CD4-positive, alpha-beta T cell treated with Interleukin-17A for 1 hour (primary cell): ENCODE measurements around the gene SBF2.
"Not testable (repeated sequence)": the region's sequence is repeated elsewhere in the genome, so short reads cannot be mapped to it uniquely, and the experiment has no call there.

Experiments
- DNase-seq: peaks from one replicate; pipeline ENCODE4 v3.0.0-alpha.2; 2020

Gene SBF2

DNA sequence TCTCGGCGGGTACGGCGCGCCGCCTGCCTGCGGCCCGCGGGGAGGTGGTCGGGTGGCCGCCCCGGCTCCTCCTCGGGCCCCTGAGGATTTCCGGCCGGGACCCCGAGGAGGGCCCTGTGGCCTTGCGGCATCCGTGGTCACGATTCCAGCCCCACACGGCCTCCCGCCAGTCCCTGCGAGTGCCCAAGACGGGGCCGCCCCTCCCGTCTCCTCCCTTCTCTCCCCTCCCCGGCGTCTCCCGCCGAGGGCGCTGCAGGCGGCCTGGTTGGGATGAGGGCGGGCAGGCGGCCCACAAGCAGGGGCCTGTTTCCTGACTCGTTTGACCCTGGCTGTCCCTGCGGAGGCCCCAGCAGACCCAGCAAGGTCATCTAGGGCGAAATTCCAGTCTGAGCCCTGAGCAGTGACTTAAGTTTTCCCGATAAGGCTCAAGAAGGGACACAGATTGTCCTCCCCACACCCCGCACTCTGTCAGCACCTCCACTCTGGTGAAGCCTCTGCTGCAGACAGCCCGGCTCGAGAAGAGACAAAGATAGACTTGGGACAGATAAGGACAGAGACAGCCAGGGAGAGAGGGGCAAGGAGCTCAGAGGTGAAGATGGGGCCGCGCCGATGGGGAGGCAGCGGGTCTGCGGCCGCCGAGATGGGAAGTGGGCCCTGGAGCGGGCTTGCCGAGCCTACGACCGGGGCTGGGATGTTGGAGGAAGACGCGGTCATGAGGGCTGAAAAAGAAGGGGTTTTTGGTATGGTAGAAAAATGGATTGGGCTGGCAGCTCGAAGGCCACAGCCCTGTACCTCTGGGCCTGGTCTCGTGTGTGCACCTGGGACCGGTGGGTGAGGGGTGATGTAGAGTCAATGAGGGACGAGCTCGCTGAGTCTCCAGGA lies 535.1 kb downstream of the SBF2 start:
- peak; percentile 47 for DNase-seq

DNA sequence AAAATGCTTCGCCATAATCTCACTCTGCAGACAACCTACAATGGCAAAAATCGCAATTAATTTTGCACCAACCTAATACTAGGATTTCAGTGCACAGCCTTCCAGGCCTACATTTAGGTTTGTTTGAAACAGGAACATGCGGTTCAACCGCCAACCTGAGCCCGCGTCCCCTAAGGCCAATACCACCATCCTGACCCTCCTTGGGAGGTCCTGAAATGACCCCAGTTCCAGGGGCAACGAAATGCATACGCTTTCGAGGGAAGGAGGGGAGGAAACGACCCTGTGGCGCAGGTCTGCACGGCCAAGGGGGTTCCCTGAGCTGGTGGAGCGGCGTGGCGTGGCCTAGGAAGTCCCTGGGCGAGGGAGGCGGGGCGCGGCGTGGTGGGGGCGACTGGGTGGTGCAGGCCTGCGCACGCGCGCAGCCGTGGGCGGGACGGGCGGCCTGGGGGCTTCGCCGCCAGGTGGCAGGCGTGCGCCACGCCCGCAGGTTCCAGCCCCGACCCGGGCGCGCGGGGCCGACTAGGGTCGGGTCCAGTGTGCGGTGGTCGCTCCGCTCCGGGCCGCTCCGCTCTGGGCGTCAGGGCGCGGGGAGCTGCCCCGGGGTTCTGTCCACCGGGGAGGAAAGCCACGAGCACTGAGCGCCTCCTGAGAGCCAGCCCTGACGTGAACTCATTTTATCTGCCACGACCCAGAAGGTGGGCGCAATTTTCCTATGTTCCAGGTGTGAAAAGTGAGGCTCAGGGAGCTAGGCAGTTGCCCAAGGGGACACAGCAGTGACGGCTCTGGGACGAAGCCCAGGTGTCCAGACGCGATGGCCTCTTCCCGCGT lies 536.0 kb downstream of the SBF2 start:
- peak; percentile 91 for DNase-seq

DNA sequence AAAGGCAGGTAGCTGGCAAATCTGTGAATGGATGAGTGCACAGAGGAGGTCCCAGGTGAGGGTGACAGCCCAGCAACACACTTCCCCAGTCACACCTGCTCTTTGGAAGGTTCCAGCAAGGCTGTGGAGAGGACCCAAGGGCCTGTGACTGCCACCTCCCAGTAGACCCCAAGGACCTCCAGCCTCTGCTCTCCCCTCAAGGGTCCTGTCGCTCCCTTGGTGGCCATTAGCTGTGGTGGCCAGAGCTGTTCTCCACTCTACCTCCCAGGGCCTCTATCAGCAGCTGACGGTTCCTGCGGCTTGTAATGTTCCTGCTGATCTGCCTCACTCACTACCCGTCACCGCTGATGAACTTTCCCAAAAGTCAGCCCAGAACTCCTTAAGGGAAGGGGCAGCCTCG lies 537.1 kb downstream of the SBF2 start:
- no peak for DNase-seq

DNA sequence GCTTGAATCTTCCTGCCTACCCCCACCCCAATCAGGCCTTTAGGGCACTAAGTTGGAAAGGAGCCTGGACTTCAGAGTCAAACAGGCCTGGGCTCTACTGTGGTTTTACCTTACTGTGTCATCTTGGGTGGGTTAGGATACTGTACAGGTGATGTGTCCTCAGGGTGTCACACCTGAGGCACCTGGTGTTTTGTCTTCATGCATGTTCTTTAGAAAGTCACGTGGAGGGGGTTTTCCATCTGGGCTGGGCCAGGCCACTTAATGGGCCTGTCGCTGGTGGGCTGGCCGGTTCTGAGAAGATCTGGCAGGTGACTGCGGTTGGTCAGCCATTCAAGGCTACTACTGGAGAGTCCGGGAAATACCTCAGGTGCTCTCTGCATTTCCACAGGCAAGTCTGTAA lies 537.6 kb downstream of the SBF2 start:
- no peak for DNase-seq

DNA sequence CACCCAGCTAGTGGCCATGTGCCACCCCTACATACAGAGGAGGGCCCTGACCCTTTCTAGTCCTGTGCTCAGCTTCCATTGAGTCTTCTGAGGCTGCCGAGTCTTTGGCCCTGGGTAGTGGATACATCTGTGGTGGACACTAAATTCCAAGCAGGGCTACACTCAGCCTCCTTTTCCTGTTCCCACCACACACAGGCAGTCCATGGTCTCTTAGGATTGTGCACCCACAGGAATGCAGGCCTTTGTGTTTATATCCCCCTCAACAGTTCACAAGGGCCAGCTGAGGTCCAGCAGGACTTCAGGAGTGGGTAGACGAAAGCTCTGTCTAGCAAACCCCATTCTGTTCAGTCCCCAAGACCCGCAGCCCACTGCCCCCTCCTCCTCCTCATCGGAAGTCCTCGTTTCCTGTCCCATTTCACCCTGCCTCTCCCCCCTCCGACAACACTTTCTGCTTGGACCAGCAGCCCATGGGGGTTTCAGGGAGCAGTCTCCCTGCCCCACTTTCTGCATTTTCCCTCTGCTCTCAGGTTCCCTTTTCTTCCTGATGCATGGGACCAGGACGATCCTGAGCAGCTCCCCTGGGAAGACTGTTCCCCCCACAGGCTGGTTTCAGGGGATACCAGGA lies 538.3 kb downstream of the SBF2 start:
- no peak for DNase-seq

DNA sequence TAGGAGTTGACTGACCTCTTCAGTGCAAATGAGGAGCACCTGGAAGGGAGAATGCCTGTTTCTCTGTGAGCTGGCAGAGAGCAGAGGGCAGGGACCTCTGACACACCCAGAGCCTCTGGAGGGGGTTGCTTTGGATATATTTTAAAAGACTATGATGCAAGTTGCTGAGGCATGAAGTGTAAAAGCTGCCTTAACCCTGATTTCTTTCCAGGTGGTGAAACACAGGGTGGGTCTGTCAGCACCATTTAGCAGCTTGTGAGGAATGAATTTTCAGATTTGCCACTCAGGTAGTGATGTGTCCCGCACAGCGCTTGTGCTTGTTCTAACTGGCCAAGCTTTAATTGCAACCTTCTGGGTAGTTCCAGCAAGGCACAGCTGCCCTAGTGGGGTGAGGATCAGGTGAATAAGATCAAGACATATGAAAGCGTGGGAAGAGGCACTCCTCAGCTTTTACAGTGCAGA lies 540.0 kb downstream of the SBF2 start:
- DNase-seq: no peak

DNA sequence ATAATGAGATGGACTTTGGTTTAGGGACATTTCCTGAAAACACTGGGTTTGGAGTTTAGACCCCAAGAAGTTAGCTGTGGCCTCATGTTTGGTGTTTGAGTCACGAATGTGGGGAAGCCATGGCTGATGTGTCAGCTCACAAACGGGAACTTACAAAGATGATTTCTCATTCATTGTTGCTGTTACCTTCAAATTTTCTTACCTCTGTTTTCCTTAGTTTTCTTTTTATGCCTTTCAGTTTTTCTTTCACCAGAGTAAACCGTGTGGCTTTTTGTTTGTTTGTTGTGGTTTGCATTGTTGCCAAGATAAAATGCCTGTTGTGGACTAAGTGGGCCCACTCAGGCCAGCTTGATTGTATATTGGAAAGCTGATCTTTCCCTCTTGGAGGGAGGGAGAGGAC lies 541.0 kb downstream of the SBF2 start:
- no peak for DNase-seq

DNA sequence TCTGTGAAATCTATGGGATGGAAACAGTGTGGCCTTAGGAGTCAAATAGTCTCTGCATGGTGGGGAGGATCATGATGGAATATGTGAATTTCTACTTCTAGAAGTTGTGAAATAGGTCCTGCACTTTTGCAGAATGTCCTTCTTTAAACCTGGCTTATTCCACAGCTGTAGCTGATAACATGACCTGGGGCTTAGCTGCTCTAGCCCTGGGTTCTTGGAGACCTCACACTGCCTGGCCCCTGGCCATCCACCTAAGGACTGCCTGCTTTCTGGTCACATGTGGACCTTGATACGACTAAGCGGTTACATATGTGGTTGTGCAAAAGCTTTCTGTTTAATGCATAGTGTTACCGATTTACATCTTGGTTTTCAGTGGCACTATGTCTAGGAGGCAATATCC lies 541.9 kb downstream of the SBF2 start:
- no peak for DNase-seq

DNA sequence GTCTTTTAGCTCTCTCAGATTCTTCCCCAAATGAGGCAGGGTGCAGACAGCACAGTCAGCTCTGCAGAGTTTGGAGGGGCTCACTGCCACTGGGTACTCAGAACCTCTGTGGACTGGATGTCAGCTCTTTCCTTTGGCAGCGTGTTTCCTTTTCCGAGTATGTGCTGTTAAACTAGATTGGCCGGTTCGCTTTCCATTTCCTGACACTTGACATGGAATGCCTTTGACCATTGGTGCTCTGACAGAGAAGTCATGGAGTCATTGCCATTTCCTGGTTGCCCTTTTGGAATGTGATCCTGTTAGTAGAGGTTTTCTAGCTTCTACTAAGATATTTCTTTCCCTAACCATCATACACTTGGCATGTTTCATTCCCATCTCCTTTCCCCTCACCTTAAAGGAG lies 543.5 kb downstream of the SBF2 start:
- DNase-seq: no peak

DNA sequence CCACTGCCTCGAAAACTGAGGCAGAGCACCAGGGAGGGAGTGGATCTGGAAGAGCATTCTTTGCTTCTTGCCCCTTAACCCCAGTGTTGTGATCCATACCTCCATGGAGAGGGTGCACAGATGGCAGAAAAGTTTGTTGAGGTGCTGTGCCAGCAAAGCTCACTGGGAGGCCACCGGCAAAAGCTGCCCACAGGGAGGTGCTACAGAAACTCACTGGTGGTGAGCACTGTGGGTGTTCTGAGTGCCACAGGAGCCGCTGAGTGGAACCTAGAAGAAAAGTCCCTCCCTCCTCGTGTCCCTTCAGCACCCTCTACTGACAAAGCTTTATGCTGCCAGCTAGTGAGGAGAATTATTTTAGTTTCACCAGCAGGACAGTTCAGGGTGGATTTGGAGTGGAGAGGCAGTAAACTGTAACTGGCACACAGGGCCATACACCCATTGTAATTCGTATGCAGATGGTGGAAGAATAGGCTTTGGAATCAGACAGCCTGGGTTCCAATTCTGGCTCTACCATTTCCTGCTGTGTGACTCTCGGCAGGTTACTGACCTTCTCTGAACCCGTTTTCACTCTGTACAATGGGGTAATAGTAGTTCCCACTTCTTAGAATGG lies 545.6 kb downstream of the SBF2 start:
- peak; percentile 76 for DNase-seq

DNA sequence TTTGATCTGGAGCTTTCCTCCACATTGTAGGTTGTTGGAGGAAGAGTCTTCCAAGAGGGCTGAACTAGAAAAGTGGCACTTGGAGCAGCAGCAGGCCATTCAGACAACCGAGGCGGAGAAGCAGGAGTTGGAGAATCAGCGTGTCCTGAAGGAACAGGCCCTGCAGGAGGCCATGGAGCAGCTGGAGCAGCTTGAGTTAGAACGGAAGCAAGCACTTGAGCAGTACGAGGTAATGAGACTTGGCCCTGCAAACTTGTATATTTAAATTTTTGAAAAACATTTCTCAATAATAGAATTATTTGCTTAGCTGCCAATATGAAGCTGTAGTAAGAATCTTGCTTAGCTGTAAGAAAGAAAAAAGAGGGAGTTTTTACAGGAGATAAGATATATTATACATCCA lies 546.2 kb downstream of the SBF2 start:
- DNase-seq: no peak

DNA sequence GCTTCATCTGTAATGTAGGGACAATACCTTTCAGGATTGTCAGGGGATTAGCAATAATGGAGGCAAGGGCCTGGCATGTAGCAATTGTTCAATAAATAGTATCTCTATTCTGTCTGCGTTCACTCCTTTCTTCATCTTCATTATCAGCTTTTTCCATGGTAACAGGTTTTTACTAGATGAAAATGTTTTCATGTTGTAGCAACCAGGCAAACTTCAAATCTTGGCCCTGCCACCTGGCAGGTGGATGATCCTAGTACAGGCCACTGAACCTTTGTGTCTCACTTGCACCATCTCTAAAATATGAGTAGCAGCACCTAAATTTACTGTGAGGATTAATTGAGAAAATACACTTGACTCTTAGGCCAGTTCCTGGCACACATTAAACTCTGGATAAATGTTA lies 546.8 kb downstream of the SBF2 start:
- DNase-seq: no peak

DNA sequence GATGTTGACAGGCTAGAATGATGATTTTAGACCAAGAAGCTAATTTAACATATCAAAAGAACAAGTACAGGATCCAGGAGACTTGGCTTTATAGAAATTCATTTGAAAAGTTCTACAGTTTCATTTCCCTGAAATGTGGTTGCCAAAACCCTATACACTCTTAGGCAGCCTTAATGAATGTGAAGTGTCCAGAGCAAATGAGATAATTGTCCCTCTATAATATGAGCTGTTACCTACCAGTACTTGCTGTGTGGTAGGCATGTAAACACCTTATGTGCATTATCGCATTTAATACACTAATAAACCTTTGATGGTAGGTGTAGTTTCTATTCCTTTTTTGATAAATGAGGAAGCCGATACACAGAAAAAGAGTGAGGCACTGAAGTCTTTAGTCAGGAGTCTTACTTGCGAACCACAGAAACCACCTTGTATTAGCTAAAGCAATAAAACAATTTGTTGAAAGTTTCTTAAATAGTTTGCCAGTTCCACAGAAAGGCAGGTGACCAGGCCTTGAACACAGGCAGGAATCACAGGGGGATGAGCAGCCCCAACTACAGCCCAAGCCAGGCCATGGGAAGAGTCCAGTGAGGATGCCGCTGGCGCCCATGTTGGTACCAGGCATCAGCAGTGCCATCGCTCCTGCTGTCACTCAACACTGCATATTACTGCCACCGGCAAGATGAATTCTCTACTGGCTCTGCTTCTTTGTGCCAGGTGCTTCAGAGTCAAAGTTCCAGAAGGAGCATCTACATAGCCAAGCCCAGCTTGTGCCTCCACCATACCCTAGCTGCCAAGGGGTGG lies 548.4 kb downstream of the SBF2 start:
- no peak for DNase-seq

DNA sequence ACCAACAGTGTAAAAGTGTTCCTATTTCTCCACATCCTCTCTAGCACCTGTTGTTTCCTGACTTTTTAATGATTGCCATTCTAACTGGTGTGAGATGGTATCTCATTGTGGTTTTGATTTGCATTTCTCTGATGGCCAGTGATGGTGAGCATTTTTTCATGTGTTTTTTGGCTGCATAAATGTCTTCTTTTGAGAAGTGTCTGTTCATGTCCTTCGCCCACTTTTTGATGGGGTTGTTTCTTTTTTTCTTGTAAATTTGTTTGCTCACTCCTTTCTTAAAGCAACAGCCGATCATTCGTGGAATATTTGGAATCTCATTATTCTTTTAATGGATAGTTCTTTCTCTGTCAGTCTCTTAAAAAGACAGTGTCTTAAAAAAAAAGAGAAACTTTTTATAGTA lies 550.5 kb downstream of the SBF2 start:
- not testable (repeated sequence) for DNase-seq

DNA sequence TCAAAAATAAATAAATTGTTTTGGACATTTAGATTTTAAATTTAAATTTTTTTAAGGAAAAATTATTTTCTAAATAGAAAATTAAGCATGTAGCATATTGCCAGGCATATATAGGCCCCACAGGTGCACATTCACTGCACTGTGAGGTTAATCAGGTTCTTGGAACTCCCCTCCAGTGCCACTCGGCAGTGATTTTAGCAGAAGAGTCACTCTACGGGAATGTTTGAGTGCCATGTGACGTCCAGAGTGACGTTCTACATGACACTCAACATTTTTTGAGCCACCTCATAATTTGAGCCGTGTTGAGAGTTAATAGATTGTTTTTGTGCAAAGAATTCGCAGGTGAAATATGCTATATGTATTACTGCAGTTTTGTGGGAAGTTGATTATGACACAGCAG lies 552.8 kb downstream of the SBF2 start:
- no peak for DNase-seq

DNA sequence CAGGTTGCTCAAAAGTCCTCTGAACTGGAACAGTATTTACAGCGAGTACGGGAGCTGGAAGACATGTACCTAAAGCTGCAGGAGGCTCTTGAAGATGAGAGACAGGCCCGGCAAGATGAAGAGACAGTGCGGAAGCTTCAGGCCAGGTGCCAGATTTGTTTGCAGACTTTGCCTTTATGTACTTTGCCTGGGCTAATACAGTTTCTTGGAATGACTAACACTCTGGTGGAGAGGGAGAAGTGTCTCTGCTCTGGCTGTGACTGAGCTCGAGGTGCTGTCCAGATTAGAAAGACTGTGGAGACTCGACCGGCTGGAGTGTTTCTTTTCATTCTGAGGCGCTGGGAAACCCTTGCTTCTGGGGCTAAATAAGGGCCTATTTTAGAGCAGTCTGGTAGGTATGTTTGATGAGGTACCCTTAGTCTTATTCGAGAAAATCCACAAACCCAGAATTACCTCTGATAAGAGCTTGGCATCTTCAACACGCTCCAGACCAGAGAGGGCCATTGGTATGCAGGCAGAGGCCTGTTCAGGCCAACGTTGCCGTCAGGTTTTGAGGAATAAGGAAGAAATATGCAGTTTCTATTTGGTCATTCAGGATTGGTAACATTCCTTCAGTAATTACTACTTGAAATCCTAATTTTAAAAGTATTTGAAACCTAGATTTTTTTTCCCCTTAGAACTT lies 553.7 kb downstream of the SBF2 start:
- no peak for DNase-seq

DNA sequence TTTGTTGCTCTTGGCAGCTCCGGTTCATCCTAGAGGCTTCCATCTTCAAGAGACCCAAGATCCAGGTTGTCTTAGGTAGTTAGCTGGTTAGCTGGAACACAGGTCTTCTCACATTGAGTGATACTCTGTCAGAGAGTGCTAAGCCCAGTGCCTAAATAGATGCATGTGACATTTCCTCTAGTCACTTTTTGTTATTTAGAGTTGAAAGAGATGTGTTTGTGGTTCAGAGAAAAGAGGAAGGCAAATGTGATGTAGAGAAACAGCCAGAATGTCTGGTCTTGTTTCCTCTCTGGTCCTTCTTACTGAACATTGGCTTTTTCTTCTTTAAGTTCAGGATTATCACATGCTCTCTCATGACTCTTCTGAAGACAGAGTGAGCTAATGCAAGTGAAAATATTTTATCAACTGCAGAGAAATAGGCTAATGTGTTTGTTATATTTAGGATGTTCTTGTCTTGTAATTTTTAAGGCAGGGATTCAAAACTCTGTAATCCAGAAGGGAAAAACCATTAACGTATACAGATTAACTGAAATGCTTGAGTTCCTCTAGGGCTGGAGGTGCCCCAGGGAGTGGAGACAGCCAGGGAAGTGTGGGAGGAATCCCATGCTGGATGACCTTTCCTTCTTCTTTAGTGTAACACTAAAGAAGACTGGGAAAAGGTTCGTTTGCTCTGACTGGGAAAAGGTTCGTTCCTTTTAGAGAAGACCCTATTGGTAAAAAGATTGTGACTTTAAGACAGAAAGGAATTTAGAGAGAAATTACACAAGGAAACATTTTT lies 554.7 kb downstream of the SBF2 start:
- no peak for DNase-seq

DNA sequence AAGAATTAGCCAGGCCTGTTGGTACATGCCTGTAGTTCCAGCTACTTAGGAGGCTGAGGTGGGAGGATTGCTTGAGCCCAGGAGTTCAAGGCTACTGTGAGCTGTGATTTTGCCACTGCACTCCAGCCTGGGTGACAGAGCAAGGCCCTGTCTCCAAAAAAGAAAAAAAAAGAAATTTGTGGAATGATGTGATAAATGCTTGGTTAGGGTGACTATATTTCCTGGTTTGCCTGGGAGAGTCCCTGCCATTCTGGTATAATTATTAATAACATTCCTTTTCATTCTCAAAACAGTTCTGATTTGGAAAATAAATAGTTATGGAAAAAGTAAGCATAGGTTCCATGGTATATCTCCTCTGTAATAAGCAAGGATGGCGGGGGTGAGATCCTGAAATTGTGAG lies 555.3 kb downstream of the SBF2 start:
- DNase-seq: no peak

DNA sequence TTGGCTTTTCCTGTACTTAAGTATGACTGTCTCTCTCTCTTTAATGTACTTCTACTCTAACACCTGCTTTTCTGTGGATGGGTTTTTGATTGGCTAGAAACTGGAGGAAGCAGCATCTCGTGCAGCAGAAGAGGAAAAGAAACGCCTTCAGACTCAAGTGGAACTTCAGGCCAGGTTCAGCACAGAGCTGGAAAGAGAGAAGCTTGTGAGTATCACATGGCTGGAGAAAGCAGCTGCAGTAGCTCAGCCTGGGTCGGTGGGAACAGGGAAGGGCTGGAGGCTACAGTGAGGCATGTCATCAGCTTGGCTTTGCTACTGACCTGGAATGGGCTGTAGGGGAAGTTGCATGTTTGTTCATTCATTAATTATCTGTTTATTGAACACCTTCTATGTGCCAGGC lies 555.9 kb downstream of the SBF2 start:
- DNase-seq: no peak

DNA sequence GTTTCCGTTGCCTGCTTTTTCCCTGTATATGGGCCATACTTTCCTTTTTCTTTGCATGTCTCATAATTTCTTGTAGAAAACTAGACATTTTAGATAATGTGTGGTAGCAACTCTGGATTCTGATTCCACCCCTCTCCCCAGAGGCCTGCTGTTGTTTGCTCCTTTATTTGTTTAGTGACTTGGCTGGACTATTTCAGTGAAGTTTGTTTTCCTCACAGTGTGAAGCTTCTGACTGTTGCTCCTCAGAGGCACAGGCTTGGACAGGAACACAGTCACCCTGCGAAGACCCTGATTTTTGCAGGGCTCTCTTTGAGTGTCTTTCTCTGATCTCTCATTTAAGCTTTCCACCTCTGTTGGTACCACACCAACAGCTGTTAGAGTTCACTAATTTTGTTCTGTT lies 557.7 kb downstream of the SBF2 start:
- no peak for DNase-seq

DNA sequence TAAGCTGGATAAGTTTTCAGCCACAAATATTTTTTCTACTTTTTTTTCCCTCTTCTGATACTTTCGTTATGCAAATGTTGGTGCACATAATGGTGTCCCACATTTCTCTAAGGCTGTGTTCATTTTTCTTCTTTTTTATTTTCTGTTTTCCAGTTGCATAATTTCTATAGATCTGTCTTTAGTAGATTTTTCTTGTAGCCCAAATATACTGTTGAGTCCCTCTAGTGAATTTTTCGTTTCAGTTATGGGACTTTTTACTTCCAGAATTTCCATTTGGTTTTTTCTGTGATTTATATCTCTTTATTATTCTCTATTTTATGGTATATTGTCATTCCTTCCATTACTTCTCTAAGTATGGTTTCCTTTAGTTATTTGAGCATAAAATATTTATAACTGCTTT lies 558.1 kb downstream of the SBF2 start:
- DNase-seq: no peak
